ENCODE measurements around the gene ART4. TPM values are rescaled to one million over a fixed set of nuclear protein-coding genes. Genes with fewer than 3 reads are reported as not detected.

ART4 gene
- total RNA-seq, 1 donor from 2014 or later, result 1.5 TPM

GRCh38 chr12:14810953-14811483, 32.3 kb downstream of the ART4 start:
- no peak for DNase-seq (ENCODE audit: low spot score)

DNA sequence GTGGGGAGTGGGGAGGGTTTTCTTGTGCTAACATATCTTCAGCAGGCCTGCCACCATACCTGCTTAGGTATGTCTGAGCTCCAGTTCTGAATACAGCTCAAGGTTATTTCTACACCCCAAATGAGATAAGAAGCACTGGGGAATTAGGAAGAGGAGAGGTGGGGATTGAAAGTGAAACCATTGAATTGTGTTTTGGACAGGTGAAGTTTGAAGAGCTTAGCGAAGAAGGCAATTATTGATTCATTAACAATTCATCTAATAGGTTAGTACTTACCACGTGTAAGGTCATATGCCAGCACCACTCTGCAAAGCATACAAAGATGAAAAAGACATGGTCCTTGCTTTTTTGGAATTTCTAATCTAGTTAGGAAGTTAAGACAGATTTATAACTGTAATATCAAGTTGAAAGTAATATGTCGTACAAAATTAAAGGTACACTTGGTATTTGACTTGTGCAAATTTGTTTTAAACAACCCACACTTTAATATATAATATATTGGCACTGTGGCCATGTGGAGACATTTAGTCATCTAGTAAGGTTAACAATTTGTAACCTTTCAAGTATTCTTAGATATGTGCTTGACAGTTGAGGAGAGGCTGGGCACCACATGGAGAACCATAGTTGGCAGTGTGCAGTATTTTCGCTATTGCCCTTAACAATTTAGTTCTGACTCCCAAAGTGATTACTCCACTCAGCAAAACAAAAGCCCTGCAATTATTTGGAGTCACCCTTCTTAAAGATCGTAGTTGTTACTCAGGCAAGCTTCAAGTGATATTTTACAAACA, 33.0 kb downstream of the ART4 start:
- DNase-seq (ENCODE audit: low spot score), result no peak

- DNase-seq (ENCODE audit: low spot score), result no peak
Observed at GRCh38 chr12:14803830-14804160, 39.5 kb downstream of the ART4 start.

GRCh38 chr12:14803011-14803829, 40.1 kb downstream of the ART4 start, which contains the start of the genes C12orf60 and WBP11:
Gene C12orf60 (plus strand): TSS chr12:14803670. CDS start chr12:14822936, 19,266 bp downstream.
Gene WBP11 (minus strand): TSS chr12:14803478. CDS start chr12:14801383, 2,095 bp downstream.
- peak; percentile 95 for DNase-seq (ENCODE audit: low spot score)

DNA sequence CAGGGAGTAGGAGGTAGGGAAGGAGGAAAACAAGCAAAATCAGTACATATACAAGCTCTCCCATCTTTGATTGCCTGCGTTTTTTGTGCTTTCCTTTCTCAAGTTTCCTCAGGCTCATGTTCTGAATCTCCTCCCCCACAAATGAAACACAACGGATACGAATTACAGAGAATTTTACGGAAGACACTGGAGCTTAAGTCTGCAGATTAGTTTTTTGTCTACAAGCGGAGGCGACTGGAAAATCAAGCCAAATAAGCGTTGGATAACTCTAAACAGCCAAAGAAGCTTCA, 40.7 kb downstream of the ART4 start:
- no peak for DNase-seq (ENCODE audit: low spot score)

- DNase-seq (ENCODE audit: low spot score), result no peak
Observed at GRCh38 chr12:14802247-14802646, 41.1 kb downstream of the ART4 start.

- DNase-seq (ENCODE audit: low spot score), result no peak
Observed at GRCh38 chr12:14795028-14795448, 48.3 kb downstream of the ART4 start.

DNA sequence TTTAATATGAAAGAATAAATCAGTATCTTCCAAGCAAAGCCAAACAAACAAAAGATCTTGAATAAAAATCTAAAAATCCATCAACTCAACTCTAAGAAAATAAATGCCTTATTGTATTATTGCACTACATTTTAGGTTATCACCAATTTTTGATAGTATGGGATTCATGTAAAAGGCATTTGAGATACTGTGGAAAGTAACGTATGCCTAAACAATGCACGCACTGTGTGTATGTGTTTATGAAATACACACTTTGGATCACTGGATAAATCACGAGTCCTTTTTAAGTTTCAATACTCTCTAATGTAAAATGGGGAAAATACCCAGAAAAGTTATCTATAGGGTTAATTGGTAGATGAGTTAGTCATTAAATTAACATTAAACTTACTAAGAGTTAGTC, 57.8 kb downstream of the ART4 start:
- DNase-seq (ENCODE audit: low spot score), result no peak

- no peak for DNase-seq (ENCODE audit: low spot score)
Observed at GRCh38 chr12:14784471-14784870, 58.9 kb downstream of the ART4 start.

GRCh38 chr12:14782756-14783155, 60.6 kb downstream of the ART4 start:
- no peak for DNase-seq (ENCODE audit: low spot score)

DNA sequence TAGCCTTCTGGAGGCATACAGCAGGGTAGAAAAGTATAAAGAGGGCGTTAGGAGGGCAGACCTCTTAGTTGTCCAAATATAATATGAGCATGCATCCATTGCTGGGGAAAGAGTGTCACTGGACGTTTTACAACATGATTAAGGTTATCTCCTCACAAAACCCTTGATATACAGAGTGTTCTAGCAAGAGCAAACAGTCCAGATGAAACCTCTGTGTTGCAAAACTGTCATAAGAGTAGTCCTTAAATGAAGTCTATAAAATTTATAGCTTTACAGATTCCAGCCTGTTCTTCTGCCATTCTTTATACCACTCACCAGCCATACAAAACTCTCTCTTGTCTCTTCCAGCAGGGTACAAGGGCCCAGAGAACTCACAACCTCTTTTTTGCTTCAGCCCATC, 61.8 kb downstream of the ART4 start:
- no peak for DNase-seq (ENCODE audit: low spot score)

DNA sequence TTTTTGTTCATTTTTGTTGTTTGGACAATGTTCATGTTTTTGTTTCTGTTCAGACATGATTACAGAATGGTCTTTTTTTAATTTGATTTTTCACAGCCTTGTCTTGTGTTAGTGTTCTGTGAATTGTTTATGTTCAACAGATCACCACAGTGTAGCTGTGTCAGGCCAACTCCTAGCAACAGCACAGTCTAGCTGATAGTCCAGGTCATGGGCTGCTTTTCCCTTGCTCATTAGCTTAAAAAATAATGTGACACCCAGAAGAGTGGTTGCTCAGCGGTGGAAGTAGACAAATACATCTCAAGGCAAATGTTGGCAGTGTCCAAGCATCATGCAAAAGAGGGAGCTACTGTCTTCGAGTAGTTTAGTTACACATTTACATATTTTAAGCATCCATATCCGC, 62.5 kb downstream of the ART4 start:
- DNase-seq (ENCODE audit: low spot score), result no peak

DNA sequence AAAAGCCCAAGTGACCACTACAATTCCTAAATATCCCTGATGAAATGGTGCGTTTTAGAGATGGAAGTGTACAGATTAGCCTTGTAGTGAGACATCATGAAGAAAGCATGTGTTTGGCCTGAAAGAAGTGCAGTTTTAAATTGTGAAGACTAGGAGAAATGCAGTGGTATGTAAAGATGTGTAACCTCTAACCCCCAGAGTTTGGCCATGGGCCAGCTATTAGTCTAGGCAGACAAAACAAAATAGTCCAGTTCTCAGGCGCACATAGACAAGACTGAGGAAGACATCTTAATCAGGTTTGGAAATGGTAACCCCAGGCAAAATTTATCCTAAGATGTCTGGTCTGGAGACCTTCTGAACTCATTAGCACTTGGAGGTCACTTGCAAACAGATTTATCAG, 63.5 kb downstream of the ART4 start:
- no peak for DNase-seq (ENCODE audit: low spot score)

DNA sequence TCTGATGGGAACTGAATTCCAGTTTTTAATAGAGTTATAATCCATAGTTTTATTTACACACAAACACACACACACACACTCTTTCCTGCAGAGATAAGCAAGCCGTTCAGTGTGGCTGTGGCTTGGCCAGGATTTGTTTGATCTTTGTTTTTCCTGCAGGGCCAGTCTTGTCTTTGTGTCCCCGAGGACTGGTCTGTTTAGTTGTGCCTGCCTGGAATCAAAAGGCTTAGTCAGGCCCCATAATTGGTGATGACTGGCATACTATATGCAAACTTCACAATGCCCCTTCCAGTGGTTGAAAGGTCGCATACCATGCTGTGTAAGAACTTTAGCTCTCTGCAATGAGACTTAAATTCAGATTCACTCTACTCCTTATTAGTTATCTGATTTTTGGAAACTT, 66.1 kb downstream of the ART4 start:
- DNase-seq (ENCODE audit: low spot score), result peak; percentile 74

DNA sequence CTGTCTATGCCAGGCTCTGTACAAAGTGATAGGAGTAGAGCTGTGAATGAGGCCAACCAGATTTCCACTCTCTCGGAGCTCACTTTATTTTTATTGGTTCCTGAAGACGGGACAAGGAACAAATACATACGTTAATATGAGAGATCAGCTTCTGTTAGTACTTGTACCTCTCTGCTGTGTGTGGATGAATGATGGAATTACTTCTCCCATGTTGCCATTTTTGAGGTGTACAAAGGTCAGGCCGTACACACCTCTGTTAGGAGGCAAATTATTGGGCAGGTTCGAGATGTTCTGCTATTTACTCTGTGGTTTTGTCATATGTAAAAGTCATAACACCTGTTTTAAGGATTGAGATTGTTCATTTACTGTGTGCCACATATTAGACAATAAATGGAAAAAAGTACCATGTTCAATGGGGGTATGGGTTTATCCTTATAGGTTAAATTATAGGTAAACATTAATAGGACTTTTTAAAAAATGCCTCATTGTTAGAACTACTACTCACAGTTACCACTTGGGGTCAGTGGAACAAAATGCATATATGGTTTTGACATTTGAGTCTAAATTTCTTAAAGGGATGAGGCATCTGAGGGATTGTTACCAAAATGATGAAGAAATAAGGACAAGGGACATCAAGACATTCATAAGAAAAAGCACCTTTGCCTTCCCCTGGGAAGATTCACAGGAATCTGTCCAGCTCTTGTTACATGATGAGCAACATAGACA, 66.9 kb downstream of the ART4 start:
- no peak for DNase-seq (ENCODE audit: low spot score)

DNA sequence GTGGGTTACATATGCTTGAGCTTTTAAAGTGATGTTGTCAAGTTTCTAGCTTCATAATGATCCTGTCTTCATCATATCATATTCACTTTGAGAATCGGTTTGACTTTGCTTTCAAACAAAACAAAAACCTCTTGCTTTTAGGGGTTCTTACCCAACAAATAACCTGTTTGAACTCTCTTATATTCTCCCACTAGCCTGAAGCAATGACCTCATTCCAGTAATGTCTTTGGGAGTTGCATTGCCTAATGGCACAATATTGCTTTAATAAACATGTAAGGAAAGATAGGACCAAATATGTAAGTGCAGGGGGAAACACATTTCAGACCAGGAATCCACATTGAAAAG, 67.7 kb downstream of the ART4 start:
- DNase-seq (ENCODE audit: low spot score), result no peak

Other genes with a start within 250 kb of the ART4 start
- not detected for gene GUCY2C, start 146.9 kb downstream of the ART4 start, total RNA-seq
- 54.0 TPM for gene WBP11, start 40.0 kb downstream of the ART4 start, total RNA-seq
- gene C12orf60, start 39.9 kb downstream of the ART4 start, total RNA-seq, result 0.99 TPM
- gene SMCO3, start 29.3 kb downstream of the ART4 start, total RNA-seq, result not detected
- gene MGP, start 42.3 kb upstream of the ART4 start, total RNA-seq, result 500 TPM
- gene ERP27, start 95.0 kb upstream of the ART4 start, total RNA-seq, result 122 TPM
- gene ARHGDIB, start 118.1 kb upstream of the ART4 start, total RNA-seq, result 264 TPM
- gene PDE6H, start 129.5 kb upstream of the ART4 start, total RNA-seq, result not detected